Measurements from ENCODE around the gene CDKN2C.
A peak's percentile ranks its signal among the peaks of the same experiment; 100 is the strongest.
"Not testable (repeated sequence)": the region's sequence is repeated elsewhere in the genome, so short reads cannot be mapped to it uniquely, and the experiment has no call there.

CDKN2C gene

GRCh38 chr1:50978852-50979781 lies 9.1 kb downstream of the CDKN2C start:
- peak in 2 of 58 donors; percentile 7 to 21 for DNase-seq

GRCh38 chr1:50979937-50980336 lies 9.9 kb downstream of the CDKN2C start:
- DNase-seq, result no peak

GRCh38 chr1:50980505-50980904 lies 10.5 kb downstream of the CDKN2C start:
- no peak for DNase-seq

- DNase-seq, result peak in 1 of 58 donors; percentile 34
Observed at GRCh38 chr1:50981741-50982140, 11.7 kb downstream of the CDKN2C start.

GRCh38 chr1:50982611-50983010 lies 12.6 kb downstream of the CDKN2C start:
- DNase-seq, result no peak

- DNase-seq, result no peak
Observed at GRCh38 chr1:50983219-50983802, 13.3 kb downstream of the CDKN2C start.

- no peak for DNase-seq
Observed at GRCh38 chr1:50985094-50985493, 15.0 kb downstream of the CDKN2C start.

- no peak for DNase-seq
Observed at GRCh38 chr1:50986653-50987052, 16.6 kb downstream of the CDKN2C start.

- no peak for DNase-seq
Observed at GRCh38 chr1:50989694-50990093, 19.6 kb downstream of the CDKN2C start.

GRCh38 chr1:50992532-50993318 lies 22.7 kb downstream of the CDKN2C start:
- DNase-seq, result no peak

- no peak for DNase-seq
Observed at GRCh38 chr1:50993645-50994044, 23.6 kb downstream of the CDKN2C start.

GRCh38 chr1:50994997-50995396 lies 25.0 kb downstream of the CDKN2C start:
- DNase-seq, result no peak

- DNase-seq, result no peak
Observed at GRCh38 chr1:50995651-50996050, 25.6 kb downstream of the CDKN2C start.

GRCh38 chr1:50996083-50996482 lies 26.0 kb downstream of the CDKN2C start:
- DNase-seq, result no peak

- DNase-seq, result not testable (repeated sequence)
Observed at GRCh38 chr1:50999375-50999774, 29.3 kb downstream of the CDKN2C start.

- no peak for DNase-seq
Observed at GRCh38 chr1:51000160-51000559, 30.1 kb downstream of the CDKN2C start.

GRCh38 chr1:51000651-51001050 lies 30.6 kb downstream of the CDKN2C start:
- no peak for DNase-seq

- no peak for DNase-seq
Observed at GRCh38 chr1:51002516-51002915, 32.5 kb downstream of the CDKN2C start.

- DNase-seq, result not testable (repeated sequence)
Observed at GRCh38 chr1:51005549-51005948, 35.5 kb downstream of the CDKN2C start.

- DNase-seq, result no peak
Observed at GRCh38 chr1:51009381-51009780, 39.3 kb downstream of the CDKN2C start.

- no peak for DNase-seq
Observed at GRCh38 chr1:51014878-51015277, 44.8 kb downstream of the CDKN2C start.

GRCh38 chr1:51019811-51020210 lies 49.8 kb downstream of the CDKN2C start:
- no peak for DNase-seq
